ENCODE results near the gene FBXW11. TPM values are rescaled to one million over a fixed set of nuclear protein-coding genes. Genes with fewer than 3 reads are reported as not detected.
A peak's percentile ranks its signal among the peaks of the same experiment; 100 is the strongest.

FBXW11 gene
- total and polyA plus RNA-seq, 8 donors, result 6.0 to 43.8 (median 25.0) TPM

DNA sequence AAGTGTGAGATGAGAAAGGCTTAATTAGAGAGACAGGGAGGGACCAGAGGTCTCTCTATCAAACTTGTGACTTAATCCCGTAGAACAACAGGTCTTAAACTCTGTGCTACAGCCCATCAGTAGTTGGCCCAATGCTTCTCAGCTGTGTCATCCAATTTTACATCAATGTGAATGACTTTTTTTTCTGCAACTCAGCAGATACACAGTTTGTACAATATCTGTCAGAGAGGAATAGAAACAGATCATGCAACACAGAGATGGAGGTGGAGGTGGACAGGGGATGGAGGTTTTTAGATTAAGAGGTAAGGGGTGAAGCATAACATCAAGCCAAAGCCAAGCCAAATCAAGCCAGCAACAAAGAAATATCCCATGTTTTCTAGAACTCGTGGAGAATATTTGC is 43.0 kb downstream of the FBXW11 start:
- no peak for FAIRE-seq
- ATAC-seq, result no peak
- Histone ChIP-seq H3K9me3 (no peaks in the 10 kb centered on the region), H3K4me3 (no peak overlapping the region), H3K27ac (no peak overlapping the region), H3K27me3 (no peaks in the 10 kb centered on the region), H3K4me1 (peaks cover 12 to 47% (median 32%) of the 10 kb centered on the region in 3 donors), H3K36me3 (no peaks in the 10 kb centered on the region)
- TF ChIP-seq, protein P1, sequence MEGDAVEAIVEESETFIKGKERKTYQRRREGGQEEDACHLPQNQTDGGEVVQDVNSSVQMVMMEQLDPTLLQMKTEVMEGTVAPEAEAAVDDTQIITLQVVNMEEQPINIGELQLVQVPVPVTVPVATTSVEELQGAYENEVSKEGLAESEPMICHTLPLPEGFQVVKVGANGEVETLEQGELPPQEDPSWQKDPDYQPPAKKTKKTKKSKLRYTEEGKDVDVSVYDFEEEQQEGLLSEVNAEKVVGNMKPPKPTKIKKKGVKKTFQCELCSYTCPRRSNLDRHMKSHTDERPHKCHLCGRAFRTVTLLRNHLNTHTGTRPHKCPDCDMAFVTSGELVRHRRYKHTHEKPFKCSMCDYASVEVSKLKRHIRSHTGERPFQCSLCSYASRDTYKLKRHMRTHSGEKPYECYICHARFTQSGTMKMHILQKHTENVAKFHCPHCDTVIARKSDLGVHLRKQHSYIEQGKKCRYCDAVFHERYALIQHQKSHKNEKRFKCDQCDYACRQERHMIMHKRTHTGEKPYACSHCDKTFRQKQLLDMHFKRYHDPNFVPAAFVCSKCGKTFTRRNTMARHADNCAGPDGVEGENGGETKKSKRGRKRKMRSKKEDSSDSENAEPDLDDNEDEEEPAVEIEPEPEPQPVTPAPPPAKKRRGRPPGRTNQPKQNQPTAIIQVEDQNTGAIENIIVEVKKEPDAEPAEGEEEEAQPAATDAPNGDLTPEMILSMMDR (IDR thresholded peaks at IDR 0.05), result no peak
- DNase-seq, result no peak
- 55 to 81% methylated on average over 2 of the region's 2 CpGs for WGBS, 2 donors
- intact Hi-C loops (cut with DNase I), result no loop called here

DNA sequence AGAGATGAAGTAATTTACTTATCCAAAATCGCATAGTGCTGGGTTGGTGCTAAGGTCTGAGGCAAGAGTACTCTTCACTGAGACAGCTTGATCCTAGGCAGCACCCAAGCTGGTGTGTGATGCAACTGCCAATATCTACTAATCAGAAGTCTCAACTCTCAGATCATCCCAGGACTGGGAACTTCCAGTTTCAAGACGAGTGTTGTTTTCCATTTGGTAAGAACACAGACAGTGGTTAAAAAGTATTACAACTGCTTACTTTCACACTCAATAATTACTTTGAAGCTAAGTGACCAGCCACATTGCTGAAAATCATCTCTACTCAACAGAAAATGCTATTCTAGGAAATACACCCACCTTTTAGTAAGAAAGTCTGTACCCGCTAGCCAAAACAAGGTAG is 45.3 kb downstream of the FBXW11 start:
- intact Hi-C loops (cut with DNase I), result no loop called here
- no peak for FAIRE-seq
- Histone ChIP-seq H3K9me3 (no peaks in the 10 kb centered on the region), H3K4me3 (no peak overlapping the region), H3K36me3 (no peaks in the 10 kb centered on the region), H3K4me1 (peaks cover 27 to 60% (median 43%) of the 10 kb centered on the region in 3 donors), H3K27ac (no peak overlapping the region), H3K27me3 (no peaks in the 10 kb centered on the region)
- ATAC-seq, result peak in 1 of 4 donors; percentile 8
- TF ChIP-seq, protein P1 (IDR thresholded peaks at IDR 0.05), result no peak
- 76 to 78% methylated on average over 3 of the region's 3 CpGs for WGBS, 2 donors
- DNase-seq, result no peak

- DNase-seq (peak in 2 of 6 donors; percentile 44 to 66), ATAC-seq (peak; percentile 51 to 74 (median 64)), FAIRE-seq (no peak)
- Histone ChIP-seq H3K36me3 (no peaks in the 10 kb centered on the region), H3K4me1 (peaks cover 57 to 80% (median 73%) of the 10 kb centered on the region in 3 donors), H3K27me3 (no peaks in the 10 kb centered on the region), H3K9me3 (no peaks in the 10 kb centered on the region), H3K27ac (peak overlapping the region; percentile 7 to 86 (median 54)), H3K4me3 (no peak overlapping the region)
- TF ChIP-seq, protein P1 (IDR thresholded peaks at IDR 0.05), result no peak
- 53 to 55% methylated on average over 9 of the region's 9 CpGs for WGBS, 2 donors
- intact Hi-C loops (cut with DNase I), result loop anchor here in 1 of 3 donors (10.0 kb wide), 1 partner anchor 47 kb away; the partner anchor contains the start of gene FBXW11
Measured at GRCh38 chr5:171957591-171958251, 48.7 kb downstream of the FBXW11 start.

DNA sequence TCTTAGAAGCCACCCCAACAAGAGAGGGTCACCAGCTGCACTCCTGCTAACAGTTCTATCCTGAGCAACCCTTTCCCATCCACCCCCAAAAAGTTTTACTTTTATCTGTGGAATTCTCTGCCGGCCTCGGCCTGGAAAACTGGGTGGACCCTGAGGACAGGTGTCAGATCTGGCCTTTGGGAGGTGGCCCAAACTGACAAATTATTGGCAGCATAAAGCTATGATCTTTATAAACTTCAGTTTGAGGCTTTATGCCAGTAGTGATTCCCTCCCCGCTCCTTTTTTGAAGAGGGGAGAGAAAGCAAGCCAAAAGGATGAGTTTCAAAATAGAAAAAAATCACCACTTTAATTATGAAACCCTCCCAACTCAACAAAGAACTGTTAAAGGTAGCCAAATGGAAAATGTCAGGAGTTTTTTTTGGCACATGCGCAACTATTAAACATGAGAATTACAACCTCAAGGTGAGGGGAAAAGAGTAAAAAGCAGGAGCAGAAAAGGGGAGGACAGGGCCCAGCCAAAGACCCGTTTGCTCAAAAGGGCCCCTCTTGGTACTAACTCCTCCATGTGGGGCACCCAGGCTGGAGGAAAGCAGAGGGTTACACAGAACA is 49.4 kb downstream of the FBXW11 start:
- peak overlapping the region in 1 of 4 donors; percentile 6 for H3K4me3 ChIP-seq
- 9 to 18% methylated on average over 5 of the region's 5 CpGs for whole genome bisulfite sequencing, 2 donors
- no peaks in the 10 kb centered on the region for H3K9me3 ChIP-seq
- TF ChIP-seq, protein P1 (IDR thresholded peaks at IDR 0.05), result no peak
- H3K4me1 ChIP-seq, result peaks cover 57 to 76% (median 69%) of the 10 kb centered on the region in 3 donors
- H3K27ac ChIP-seq, result peak overlapping the region; percentile 4 to 86 (median 54)
- no peaks in the 10 kb centered on the region for H3K36me3 ChIP-seq
- intact Hi-C loops (cut with DNase I), result loop anchor here in 1 of 3 donors (10.0 kb wide), 1 partner anchor 48 kb away; the partner anchor contains the start of gene FBXW11
- DNase-seq (no peak), FAIRE-seq (no peak), ATAC-seq (peak in 1 of 4 donors; percentile 1)
- H3K27me3 ChIP-seq, result no peaks in the 10 kb centered on the region
